Stimulated activated CD8-positive, alpha-beta memory T cell treated with anti-CD3 and anti-CD28 coated beads, Interleukin-4, amount 100 ng/mL, for 24 hours (primary cell): ENCODE measurements around the gene NPTXR.
A peak's percentile ranks its signal among the peaks of the same experiment; 100 is the strongest.

ENCODE experiments used
- DNase-seq: peaks from one replicate; pipeline ENCODE4 v3.0.0-alpha.2; 2020; ENCODE audit warnings: low read depth

The NPTXR gene

DNA sequence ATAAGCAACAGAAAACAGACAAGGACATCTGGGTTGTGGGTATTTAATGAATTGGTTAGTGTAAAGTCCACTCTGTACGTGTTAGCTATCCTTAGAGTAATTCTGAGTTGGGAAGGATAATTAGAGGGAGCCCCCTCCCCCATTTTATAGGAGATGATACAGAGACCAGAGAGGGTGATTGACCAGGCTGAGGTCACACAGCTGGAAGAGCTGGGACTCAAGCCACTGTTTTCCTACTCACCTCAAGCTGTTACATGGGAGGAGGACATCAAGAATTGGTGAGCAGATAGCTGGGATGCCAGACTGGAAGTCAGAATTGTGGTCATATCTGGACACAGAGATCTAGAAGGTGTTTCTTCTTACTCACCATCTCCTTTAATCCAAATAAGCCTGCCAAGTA is 8.7 kb upstream of the NPTXR start:
- DNase-seq = no peak

DNA sequence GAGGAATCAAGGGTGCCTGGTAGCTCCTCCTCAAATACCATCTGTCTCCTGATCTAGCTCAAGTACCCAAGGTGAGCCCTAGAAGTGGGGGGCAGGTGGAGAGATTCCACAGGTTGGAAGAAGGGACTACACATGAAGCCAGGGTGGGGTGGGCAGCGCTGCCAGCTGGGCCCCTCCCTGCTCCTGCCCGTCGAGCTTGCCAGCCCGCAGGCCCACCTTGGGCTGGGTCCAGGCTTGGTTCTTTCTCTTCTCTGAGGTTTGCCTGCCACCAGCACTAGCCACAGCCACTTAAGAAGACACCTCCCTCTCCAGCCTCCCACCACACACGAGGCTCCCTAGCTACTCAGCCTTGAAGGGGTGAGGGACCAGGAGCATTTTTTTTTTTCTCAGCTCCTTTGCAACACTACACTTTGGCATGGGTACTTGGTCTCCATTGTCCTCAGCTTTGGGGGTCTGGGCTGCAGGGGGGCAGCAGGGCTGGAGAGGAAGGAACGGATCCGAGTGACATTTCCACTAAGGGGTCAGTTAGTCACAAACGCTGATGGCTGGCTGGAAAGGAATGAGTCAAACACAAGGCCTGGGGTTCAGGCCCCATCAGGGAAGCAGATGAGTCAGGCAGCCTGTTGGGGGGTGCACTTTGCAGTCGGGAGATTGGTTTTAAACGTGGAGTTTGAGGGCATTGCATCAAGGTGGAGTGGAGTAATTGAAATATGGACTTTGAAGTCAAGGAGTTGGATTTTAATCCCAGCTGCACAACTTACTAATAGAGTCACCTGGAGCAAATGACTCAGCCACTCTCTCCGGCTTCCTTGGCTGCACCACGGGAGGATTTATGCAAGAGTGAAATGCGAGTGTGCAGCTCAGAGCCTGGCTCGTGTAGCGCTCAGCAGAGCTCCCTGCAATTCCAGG is 7.4 kb upstream of the NPTXR start:
- DNase-seq = no peak

DNA sequence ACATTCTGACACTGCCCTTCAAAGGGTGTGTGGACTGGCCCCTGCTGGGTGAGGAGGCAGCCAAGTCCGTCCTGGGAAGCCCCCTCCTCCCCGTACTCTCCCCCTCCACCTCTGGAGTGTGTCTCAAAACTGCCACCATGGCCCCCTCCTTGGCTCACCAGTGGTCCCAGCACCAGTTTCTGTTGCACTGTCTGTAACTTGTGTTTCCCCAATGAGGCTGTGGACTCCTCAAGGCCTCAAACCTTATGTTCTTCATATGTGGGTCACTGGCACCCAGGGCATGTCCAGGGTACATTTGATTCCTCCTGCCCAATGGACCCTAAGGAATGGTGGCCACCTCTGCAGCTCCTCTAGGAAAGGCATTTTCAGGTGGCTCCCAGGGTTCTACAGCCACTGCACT is 6.6 kb upstream of the NPTXR start:
- no peak for DNase-seq

GRCh38 chr22:38849811-38850210 is 6.0 kb upstream of the NPTXR start:
- DNase-seq = no peak

GRCh38 chr22:38846412-38846811 is 2.6 kb upstream of the NPTXR start:
- no peak for DNase-seq

DNA sequence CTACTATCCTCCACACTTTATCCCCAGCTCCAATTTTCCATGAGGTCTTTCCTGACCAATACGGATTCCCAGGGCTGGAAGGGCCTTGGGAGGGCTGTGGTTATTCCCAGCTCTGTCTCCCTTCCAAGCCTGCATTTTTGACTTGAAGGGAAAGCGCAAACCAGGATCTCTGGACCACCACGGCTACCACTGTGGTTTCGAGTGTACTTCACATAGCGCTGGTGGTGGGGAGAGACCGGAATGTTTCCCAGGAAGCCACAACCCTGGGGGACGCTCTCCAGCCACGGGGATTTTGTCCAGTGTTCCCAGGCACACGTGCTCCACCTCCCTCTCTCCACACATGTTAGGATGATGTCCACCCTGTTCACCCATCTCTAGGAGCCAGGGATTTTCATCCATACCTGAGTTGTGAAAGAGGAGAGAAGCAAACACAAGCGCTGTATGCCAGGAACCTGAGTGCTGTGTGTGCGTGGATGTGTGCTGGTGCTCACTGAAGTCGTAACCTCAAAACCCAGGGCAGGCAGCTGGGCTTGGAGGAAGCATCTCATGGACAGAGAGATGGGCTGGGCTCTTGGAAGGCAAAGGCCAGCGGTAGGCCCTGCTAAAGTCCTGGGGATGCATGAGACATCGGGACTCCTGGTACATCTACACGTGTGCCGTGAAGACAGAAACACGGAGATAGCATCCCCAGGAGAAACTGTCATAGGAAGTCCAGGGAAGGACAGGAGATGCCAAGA is 1.3 kb upstream of the NPTXR start:
- no peak for DNase-seq

DNA sequence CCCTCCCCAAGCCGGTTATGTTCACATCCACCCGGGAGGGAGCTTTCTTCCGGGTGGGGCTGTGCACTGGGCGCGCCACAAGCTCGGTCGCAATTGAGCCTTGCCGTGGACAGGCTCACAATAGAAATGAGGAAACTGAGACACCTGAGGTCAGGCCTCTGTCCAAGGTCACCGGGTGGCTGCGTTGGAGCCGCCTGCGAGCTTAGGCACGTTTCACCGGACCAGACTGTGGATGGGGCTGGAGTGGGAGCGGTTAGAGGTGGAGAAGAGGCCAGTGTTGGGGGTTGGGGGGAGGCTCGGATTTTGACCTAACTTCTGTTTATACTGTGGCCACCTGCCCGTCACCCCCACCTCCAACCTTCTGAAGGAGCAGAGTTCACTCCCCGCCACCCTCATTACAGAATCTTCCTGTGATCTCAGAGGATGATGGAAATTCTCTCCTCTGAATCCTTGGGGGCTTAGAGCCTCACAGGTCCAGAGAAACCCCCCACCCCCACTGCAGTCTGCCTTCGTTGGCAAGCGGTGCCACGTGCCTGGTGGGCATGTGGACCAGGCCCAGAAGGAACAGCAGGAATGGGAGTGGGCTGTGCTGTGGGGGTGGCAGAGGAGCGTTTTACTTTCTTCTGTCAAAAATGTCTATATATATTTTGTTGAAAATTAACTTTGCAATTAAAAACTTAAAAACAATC is 631 bp upstream of the NPTXR start:
- DNase-seq = no peak

DNA sequence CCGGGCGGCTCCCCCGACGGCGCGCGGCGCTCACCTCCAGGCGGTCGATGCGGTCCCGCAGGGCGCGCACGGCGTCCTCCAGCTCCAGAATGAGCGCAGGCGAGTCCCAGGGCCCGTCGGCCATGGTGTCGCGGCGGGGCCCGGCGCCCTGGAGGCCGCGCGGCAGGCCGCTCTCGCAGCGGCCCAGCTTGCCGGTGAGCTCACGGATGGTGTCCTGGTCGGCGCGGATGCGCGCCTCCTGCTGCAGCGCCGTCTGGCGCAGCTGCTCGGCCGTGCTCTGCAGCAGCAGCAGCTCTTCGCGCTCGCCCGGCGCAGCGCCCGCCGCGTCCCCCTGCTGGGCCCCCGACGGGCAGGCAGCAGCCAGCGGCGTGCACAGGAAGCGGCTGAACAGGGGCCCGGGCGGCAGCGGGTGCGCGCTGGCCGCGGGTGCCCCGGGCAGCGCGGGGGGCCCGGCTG is 599 bp downstream of the NPTXR start:
- peak; percentile 33 for DNase-seq

GRCh38 chr22:38842512-38843200 is 1.2 kb downstream of the NPTXR start:
- DNase-seq = no peak

GRCh38 chr22:38841635-38842034 is 2.2 kb downstream of the NPTXR start:
- no peak for DNase-seq

DNA sequence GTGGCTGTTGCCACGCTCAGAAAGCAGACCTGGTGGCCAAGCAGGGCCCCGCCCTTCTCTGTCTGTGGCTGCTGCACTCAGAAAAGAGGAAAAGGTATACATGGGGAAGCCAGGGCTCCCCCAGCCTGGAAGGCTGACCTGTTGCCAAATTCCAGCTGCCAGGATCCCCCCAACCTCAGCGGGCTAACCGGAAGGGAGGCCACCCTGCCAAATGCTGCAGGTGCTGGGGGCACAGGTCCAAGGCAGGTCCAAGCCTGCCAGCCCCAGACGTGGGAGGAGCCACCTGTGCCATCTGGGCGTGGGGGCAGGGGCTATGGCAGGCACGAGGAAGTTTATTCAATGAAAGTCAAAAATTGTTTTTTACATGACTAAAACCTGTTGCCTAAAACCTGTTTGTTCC is 2.6 kb downstream of the NPTXR start:
- no peak for DNase-seq

DNA sequence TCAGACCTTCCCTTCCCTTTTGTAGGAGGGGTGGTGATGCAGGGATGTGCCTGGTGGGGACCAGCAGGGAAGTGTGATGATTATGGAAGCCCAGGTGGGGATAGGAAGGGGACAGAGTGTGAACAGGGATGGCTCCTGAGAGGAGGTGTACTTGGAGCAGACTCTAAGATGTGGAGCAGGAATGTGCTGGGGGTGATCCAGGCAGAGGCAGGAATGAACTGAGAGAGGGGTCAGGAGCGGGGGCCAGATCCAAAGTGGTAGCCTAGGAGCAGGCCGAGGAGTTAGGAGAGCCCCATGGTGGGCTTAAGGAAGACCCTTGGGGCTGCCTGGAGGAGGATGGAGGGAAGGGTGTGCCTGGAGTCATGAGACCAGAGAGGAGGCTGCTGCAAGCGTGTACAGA is 3.7 kb downstream of the NPTXR start:
- DNase-seq = no peak

DNA sequence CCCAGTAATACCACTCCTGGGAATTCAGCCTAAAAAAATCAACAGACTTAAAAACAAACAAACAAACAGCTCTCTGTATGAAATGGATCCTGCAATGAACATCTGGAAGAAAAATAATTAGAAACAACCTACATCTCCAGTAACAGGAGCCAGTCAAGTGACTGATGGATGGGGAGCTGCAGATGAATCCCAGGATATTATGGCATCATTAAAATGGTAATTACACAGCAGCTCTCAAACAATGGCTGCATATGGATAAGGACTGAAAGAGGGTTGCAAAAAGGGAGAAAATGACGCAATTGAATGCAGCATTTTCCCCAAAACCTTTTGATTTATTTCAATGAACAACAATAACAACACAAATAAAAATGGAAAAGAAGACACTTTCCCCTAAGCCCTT is 4.1 kb downstream of the NPTXR start:
- DNase-seq = no peak

DNA sequence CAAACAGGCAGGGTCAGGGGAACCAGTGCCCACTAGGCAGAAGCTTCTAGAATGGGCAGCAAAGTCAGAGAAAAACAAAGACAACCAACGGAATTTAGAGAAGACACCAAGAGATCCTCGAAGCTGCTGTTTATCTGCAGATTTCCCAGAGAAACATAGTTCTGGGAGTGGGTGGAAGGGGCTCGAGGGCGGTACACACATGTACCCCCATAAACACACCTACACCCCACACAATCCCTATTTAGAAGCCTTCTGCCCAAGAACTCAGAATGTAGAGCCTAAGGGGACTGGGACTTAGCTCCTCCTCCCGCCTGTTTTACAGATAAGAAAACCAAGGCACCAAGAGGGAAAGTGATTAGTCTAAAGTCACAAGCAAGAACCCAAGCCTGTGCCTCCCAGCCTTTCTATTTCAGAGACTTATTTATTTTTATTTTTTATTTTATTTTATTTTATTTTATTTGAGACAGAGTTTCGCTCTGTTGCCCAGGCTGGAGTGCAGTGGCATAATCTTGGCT is 6.4 kb downstream of the NPTXR start:
- no peak for DNase-seq

DNA sequence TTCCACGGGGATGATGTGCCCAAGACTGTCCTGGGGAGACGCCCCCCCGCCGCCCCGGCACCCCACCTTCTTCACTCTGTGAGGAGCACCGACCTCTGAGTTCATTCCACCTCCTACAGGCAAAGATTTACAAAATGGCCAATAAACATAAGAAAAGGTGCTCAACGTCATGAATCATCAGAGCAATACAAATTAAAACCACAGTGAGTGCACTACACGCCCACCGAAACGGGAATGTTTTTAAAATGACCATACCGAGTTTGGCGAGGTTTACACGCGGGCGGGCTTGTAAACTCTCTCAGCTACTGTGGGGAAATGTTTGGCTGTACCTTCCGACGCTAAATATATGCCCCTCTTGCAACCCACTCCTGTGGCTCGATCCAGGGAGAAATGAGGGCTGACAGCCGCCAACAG is 7.9 kb downstream of the NPTXR start:
- no peak for DNase-seq

DNA sequence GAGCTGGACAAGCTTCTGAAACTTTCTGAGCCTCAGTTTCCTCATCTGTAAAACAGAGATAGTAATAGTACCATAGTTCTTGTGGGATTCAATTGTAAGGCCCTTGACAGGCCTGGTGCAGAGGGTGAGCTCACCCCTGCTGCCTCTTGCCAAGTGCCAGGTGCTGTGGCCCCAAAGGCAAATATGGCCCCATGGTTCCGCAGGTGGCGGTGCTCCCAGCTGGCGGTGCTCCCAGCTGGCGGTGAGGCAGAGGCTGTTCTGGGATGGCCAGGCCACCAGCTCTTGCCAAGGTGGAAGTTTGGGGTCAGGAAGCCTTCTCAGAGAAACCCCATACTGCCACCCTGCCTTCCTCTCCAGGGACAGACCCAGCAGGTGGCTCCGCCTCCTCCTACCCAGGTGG is 8.8 kb downstream of the NPTXR start:
- no peak for DNase-seq

DNA sequence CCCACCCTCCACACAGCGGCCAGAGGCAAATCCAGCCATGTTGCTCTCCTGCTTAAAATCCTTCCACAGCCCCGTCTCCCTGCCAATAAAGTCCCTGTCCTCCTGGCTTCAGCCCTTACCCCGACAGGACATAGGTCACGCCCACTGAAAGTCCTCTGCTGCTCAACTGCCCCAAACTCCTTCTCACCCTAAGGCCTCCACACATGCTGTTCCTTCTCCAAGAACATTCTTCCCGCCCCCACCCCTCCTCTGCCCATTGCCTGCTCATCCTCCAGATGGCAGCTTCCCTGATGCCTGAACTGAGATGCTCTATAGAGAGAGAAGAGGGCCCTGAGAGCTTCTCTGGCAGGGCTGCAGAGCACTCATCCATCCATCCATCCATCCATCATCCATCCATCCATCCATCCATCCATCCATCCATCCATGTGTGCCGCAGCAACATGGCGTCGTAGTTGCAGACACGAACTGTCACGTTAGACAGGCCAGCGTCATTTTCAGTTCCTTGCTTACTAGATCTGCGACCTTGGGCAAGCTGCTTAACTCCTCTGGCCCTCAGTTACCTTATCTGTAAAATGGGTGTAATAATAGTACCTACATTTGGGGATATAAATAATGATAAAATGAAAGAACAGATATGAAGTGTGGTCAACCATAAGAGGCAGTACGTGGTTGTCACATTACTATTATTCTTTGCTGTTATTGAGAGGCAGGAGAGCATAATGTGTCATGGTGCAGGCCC is 9.4 kb downstream of the NPTXR start:
- DNase-seq = no peak

GRCh38 chr22:38833061-38833460 is 10.8 kb downstream of the NPTXR start:
- no peak for DNase-seq

GRCh38 chr22:38832005-38832978 is 11.5 kb downstream of the NPTXR start:
- DNase-seq = no peak
